ENCODE measurements around the gene TLCD1. TPM values are rescaled to one million over a fixed set of nuclear protein-coding genes. Genes with fewer than 3 reads are reported as not detected.
A peak's percentile ranks its signal among the peaks of the same experiment; 100 is the strongest.
"Not testable (repeated sequence)": the region's sequence is repeated elsewhere in the genome, so short reads cannot be mapped to it uniquely, and the experiment has no call there.

TLCD1 gene
- polyA plus RNA-seq, 12 donors, result 2.5 to 5.4 (median 3.4) TPM; not detected in 2

DNA sequence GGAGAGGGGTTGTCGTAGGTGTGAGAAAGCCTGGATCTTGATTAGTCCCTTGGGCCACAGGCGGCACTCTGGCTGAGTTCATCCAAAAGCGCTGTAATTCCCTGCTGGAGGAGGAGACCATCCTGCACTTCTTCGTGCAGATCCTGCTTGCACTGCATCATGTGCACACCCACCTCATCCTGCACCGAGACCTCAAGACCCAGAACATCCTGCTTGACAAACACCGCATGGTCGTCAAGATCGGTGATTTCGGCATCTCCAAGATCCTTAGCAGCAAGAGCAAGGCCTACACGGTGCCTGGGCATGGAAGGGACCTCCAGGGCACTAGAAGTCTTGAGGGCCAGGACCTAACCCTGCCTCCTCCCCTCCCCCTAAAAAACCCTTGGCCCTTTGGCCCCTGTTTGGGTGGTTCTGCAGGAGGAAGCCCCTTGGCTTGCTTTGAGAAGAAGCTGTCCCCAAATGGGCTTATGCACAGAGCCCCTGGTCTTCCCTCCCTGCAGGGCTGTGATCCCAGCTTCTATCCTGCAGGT lies 8.7 kb upstream of the TLCD1 start:
- DNase-seq, result no peak

DNA sequence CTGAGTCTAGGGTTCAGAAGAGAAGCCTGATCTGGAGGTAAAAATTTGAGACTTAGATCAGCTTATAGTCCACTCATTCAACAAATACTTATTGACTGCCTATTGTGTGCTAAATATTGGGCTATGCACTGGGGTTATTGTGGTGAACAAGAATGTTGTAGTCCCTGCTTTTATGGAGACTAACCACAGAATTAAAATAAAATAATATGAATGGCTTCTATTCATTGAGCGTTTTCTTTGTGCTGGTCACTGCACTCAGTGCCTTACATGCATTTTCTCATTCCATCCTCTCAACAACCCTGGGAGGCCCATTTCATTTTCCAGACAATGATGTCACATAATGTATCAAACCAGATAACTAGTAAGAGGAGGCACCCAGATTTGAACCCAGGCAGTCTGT lies 7.3 kb upstream of the TLCD1 start:
- no peak for DNase-seq

DNA sequence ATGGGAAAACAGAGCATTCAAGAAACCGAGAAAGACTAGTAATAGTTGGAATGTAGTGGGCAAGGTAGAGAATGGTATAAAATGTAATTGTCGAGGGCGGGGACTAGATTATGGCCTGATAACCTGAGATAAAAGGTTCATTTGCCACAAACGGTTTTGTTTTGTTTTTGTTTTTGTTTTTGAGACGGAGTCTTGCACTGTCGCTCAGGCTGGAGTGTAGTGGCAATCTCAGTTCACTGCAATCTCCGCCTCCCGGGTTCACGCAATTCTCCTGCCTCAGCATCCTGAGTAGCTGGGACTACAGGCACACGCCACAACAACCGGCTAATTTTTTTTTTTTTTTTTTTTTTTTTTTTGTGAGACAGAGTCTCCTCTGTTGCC lies 3.9 kb upstream of the TLCD1 start:
- no peak for DNase-seq

DNA sequence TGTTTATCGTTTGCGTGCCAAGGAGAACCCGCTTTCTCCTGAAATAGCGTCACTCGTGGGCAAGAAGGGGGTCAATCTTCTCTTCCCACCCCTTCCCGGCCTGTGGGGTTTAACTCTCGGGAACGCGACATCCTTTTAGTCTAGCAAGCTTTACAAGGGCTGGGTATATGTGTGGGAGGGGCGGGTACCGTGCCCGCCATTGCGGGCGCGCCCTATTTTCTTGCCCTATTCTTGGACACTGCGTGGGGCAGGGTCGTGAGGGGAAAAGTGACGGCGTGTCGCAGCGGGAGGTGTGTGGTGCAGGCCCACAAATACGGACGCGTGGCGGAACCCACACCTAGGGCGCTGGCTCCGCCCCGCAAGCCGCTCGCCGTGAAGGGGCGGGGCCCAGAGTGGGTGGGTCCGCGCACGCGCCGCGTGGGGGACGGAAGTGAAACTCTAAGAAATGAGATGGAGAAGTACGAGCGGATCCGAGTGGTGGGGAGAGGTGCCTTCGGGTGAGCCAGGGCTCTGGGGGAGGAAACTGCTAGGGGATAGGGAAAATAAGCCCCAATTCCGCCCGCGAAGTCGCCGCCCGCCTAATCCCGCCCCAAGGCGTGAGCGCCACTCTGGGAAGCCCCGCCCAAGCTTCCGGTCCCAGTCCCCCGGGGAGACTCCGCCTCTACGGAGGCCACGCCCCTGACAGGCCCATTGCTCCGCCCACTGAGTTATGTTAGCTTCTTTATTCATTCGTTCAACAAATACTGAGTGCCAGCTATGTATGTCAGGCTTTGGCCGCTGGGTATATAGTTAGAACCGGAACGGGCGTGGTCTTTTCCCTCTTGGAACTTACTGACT lies 2.5 kb upstream of the TLCD1 start, which contains the start of gene NEK8:
Gene NEK8 (plus strand): TSS at position 425 of the 837 bp plus-strand sequence. CDS start 26 bp downstream, at position 451.
- peak; percentile 95 for DNase-seq

DNA sequence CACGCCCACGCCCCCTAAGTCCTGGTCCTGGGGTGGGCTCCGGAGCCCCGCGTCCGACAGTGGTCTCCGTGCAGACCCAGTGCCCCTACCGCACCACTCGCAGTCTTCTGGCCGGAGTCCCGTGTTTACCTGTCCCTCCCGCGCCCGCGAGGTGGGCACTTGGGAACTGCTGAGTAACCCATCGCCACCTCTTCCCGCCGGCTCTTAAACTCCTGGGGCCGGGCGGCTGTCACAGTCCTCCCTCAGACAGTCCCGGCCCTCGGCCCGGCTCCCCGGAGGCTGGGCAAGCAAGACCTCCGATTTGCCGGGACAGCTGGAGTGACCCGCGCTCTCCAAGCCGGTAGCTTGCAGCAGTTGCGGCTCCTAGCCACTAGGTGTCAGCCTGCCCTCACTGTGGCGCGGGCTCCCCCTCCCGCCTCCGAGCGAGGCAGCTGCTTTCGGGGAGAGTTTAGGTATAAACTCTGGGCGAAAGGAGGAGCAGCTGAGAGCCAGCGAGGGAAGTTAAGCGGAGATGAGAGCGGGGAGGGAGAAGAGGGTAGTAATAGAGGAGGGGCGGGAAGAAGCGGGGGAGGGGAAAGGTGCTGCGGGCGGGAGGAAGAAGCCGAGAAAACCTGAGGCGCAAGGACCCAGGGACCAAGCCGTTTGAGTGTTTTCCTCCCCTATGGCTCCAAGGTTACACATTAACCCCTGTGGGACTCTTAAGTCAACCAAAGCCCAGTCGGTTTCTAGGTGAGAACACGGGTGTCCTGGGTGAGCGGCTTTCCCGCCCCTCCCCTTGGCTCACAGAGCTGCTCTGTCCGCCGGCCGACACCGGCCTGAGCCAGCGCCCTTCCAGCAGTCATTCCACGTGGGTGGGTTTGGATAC lies 826 bp upstream of the TLCD1 start:
- DNase-seq, result peak; percentile 96

DNA sequence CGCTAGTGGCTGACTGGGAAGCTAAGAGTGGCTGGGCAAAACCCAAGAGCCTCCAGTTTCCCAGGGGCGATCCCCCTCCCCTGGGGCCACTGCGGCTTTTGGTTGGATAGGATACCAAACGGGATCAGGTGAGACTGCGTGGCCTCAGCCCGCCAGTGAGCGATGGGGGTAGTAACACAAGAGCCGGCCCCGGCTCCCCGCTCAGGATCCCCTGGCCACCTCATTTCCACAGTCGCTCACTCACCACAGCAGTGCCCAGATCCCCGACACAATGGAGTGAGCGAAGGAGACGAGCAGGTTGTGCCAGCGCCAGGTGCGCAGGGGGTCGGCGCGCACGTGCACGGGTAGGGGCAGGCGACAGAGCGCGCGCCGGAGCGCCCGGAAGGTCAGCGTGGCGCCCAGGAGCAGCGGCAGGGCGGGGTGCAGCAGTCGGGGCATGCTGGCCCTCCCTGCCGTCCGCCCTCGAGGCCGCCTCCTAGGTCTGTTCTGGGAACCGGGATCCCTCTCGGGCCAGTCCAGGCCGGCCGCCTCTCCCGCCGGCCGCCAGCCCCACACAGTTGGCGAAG lies 290 bp downstream of the TLCD1 start:
- no peak for DNase-seq

DNA sequence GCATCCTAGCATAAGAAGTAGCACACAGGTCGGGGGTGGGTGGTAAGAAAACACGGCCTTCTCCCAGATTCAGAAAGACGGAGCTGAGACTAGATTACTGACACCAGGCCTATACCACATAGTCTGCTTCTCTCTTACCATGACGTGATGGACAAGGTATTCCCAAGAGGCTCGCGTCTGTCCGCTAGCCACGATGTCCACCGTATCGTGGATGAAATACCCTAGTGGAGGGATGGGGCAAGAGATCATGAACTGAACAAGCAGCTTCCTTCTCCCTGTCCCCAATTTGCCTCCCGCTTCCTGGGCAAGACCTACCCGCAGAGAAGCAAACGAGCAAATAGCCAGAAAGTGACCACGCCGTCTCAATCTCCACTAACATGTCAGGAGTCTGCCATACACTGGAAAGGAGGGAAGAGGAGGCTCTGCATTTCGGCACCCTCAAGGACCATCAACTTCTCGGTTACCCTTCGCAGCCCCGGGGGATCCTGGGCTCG lies 820 bp downstream of the TLCD1 start:
- no peak for DNase-seq

DNA sequence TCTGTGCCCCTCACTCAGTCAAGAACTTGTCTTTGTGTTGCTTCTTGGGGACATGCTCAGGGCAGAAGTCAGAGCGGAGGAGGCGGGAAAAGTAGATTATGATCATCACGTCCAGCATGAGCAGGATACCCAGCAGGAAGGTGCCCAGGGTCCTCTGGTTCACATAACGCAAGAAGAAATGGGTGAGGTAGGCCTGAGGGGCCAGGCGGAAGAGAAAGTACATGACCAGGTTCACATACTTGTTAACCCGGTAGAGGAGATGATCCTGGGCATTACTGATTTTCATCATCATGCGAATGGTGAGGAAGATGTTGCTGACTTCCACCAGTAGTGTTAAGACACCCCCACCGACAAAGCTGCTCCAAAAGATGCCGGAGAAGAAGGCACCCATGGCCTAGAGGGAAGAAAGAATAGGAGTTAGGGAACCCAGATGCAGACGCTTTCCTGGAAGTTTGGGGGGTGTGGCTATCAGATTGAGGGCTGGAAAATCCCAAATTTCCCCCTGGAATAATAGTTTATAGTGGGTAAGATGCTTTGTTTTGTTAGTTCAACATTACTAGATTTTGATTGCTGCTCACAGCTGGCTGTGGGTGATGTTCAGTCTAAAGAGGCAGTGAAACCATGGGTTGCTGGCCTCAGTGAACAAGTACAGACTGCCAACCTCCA lies 1.4 kb downstream of the TLCD1 start:
- no peak for DNase-seq

DNA sequence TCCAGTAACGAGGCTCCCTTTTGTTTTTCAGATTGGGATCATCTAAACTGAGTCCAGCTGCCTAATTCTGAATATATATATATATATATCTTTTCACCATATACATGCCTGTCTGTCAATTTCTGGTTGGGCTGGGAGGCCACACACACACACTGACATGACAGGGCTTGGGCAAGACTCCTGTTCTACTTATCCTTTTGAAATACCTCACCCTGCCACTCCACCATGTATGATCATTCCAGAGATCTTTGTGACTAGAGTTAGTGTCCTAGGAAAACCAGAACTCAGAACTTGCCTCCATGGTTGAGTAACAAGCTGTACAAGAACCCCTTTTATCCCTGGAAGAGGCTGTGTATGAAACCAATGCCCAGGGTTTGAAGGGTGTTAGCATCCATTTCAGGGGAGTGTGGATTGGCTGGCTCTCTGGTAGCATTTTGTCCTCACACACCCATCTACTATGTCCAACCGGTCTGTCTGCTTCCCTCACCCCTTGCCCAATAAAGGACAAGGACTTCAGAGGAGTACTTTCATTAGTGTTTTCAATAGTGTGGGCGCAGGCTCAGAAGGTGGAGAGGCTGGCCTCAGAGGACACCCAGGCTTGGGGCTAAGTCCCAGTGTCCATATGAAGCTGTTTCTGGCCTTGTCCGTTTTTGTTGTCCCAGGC lies 2.1 kb downstream of the TLCD1 start:
- DNase-seq, result not testable (repeated sequence)

DNA sequence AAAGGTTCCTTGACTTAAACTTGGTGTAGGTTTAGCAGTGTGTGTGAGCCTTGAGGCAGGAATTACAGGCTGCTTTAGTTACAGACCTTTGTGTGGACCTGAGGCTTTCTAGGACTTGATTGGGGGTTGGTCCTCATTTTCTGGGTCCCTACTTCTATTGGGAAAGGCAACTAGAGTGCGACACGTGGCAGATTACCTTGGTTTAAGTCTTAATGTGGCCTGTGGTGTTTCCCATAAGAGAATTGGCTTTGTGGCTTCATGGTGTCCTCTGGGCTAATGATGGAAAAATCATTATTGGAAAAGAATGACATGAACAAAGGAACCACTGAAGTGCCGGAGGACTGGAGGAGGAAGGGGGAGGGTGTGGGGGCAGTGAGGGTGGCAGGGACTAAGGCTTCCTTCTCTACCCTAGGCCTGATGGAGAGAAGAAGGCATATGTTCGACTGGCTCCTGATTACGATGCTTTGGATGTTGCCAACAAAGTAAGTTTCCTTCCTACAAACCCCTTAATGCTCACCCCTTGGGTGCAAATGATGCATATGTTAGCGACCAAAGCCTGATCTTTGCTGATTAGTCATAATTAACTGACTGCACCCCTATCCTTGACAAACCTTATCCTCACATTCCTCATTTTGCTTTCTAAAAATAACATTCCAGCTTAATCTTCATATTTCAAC lies 2.7 kb downstream of the TLCD1 start:
- no peak for DNase-seq

DNA sequence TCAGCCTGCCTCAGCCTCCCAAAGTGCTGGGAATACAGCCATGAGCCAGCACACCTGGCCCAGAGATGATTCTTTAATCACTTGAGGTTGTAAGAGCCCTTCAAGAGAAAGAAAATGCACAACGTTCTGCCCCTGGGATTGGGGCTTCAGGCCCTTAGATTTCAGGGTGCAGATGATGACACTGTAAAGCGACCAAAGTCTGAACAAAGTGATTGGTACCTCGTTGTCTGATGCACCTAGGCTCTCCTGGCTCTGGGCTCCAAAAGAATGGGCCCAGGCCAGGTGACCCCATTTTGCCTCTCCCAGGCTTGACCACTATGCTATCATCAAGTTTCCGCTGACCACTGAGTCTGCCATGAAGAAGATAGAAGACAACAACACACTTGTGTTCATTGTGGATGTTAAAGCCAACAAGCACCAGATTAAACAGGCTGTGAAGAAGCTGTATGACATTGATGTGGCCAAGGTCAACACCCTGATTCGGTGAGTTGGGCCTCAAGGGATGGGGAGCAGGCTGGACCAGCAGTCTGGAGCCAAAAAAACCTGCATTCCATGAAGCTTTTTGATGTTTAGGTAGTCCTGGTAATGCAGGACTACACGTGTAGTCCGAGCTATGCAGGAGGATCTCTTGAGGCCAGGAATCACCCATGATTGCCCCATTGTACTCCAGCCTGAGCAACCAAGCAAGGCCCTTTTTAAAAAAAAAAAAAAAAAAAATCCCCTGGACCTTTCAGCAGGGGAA lies 3.4 kb downstream of the TLCD1 start:
- no peak for DNase-seq

DNA sequence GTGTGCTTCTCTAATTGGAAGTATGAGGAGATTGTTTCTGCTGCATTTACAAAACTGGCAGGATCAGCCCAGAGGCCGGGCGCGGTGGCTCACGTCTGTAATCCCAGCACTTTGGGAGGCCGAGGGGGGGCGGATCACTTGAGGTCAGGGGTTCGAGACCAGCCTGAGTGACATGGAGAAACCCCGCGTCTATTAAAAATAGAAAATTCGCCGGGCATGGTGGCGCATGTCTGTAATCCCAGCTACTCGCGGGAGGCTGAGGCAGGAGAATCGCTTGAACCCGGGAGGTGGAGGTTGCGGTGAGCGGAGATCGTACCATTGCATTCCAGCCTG lies 5.1 kb downstream of the TLCD1 start:
- DNase-seq, result not testable (repeated sequence)

DNA sequence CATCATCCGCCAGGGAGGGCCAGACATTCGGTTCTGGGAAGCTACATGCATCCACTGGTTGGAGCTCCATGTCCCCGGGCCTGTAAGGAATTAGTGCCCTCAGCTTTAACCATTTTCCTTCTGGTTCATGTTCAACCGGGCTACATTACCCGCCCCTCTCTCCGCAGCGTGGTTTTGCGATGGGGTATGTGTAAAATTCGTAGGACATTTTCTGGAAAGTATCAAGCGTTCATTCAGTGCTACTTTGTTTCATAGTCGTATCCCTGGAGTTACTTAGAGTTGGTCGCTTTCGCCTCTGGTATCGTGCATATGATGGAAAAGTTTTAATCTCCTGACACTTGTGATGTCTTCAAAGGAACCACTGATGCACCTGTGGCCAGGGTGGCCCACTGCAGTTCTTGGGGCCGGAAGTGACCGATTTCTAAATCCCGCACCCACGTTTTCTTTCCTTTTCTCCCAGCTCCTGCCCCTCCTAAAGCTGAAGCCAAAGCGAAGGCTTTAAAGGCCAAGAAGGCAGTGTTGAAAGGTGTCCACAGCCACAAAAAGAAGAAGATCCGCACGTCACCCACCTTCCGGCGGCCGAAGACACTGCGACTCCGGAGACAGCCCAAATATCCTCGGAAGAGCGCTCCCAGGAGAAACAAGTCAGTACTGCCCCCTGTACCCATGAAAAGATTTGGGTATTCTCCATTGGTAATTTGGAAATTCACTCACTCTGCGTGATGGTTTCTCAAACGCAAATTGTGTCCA lies 5.6 kb downstream of the TLCD1 start:
- DNase-seq, result no peak

DNA sequence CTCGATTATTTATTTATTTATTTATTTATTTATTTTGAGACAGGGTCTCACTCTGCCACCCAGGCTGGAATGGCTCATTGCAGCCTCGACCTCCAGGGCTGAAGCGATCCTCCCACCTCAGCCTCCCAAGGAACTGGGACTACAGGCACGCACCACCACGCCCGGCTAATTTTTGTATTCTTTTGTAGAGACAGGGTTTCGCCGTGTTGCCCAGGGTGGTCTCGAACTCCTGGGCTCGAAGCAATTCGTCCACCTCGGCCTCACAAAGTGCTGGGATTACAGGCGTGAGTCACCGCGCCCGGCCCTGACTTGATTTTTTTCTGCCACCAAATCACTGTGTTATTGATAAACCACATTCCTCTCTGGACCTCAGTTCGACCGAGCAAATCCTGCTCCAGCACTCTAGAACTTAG lies 7.0 kb downstream of the TLCD1 start:
- DNase-seq, result no peak

DNA sequence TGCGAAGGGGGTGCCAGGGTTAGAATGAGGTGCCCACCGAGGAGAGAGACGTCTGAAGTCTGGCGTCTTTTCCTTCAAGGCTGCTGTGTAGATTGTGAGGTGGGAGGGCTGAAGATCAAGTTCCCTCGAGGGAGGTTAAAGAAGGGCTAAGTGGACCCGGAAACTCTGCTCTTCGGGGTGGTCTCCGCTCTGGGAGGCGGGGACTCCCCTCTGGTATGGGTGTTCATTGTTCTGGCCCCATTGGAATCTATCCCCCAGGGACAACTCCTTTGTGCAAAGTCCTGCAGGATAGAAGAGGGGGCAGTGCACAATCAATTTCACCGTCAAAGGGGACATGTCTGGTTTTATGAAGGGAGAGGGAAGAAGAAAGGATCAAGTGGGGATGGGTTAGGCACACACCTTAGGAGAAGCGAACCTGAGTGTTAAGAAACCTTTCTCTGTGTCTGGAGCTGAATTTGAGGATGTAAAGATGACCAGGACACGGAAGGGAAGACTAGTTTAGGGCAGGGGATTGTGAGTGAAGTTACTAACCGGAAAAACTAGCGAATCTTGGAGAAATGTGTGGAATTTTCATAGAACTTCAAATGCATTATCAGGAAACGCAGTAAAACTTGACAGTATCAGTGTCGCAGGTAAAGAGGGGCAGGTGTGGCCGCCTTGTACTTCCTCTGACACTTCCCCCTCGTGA lies 7.6 kb downstream of the TLCD1 start:
- no peak for DNase-seq

DNA sequence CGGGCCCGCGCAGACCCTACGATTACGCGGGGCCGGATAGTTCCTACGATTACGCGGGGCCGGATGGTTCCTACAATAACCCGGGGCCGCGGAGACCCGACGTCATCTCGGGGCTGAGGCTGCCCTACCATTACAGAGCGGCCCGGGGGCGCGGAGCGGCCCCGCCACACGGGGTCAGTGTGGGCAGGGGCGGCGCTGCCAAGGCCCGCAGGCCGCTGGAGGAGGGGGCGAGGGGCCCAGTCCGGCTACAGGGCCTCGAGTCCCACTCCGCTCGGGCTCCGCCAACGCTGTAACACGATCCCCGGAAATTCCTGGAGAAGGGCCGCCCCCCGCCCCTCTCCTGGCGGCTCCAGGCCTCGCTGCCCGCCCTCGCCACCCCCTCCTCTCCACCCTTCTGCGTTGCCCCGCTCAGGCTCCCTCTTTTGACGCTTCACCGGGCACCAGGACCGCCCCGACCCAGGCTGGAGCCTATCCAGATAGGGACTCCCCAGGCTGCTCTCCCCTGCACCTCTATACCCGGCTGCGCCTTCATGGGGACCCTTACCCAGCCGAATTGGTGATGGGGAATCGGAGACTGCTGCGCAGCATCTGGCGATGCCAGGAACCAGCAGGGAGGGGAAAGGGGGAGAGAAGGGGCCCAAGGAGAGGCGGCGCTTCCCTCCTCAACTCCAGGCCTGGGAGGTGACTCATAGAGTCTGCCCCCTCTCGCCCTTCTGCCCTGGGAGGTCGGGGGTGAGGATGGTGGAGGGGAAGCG lies 8.3 kb downstream of the TLCD1 start, which contains the start of gene RAB34:
Gene RAB34 (minus strand): TSS at position 291 of the 755 bp plus-strand sequence. CDS start 602 bp downstream, outside the sequence.
- DNase-seq, result peak; percentile 87

Measured in muscle of arm (tissue), 12 donors.